Mesothelial cell of epicardium (in vitro differentiated cells): ENCODE measurements around the gene GGA1. TPM values are rescaled to one million over a fixed set of nuclear protein-coding genes. Genes with fewer than 3 reads are reported as not detected.

Experiments used
- DNase-seq, 2 experiments: peaks; one replicate each; pipeline ENCODE4 v3.0.0; 2021; ENCODE audit warnings: low spot score in 2 of 2; ENCODE audit not compliant: unreplicated experiment in 2 of 2
- H3K27ac Mint-ChIP-seq: 2 replicates; pipeline ENCODE4 v1.8.0; 2021; ENCODE audit warnings: mixed read lengths
- H3K27me3 Mint-ChIP-seq: 2 replicates; pipeline ENCODE4 v1.8.0; 2021; ENCODE audit warnings: low read depth, mixed read lengths
- H3K36me3 Mint-ChIP-seq: 2 replicates; pipeline ENCODE4 v1.8.0; 2021; ENCODE audit warnings: mixed read lengths
- H3K4me1 Mint-ChIP-seq: 2 replicates; pipeline ENCODE4 v1.8.0; 2021; ENCODE audit warnings: mixed read lengths
- H3K4me3 Mint-ChIP-seq: 2 replicates; pipeline ENCODE4 v1.8.0; 2021; ENCODE audit warnings: mild to moderate bottlenecking, moderate library complexity, mixed read lengths
- H3K9me3 Mint-ChIP-seq: 2 replicates; pipeline ENCODE4 v1.8.0; 2021; ENCODE audit warnings: mixed read lengths
- CTCF ChIP-seq: fragments of 200-600 bp; sonication (generic); IDR thresholded peaks from one replicate; pipeline ENCODE4 v1.5.0; 2021; ENCODE audit warnings: antibody characterized with exemption; ENCODE audit not compliant: unreplicated experiment
- total RNA-seq: library from RNA; stranded (reverse); gene quantifications from 3 replicates; pipeline ENCODE4 v1.2.1, GENCODE V29; 2021

Gene GGA1
- total RNA-seq, 1 donor from 2014 or later: 107 TPM

- Mint-ChIP-seq H3K27ac (no peak overlapping the region), H3K9me3 (no peaks in the 10 kb centered on the region), H3K4me1 (peaks cover 21% of the 10 kb centered on the region), H3K27me3 (no peaks in the 10 kb centered on the region), H3K4me3 (no peak overlapping the region), H3K36me3 (no peaks in the 10 kb centered on the region)
- peak in 1 of 2 experiments; percentile 72 for DNase-seq
- peak; percentile 73 for TF ChIP-seq CTCF
Measured at GRCh38 chr22:37681556-37682049, 73.0 kb downstream of the GGA1 start.

Other genes starting within 250 kb of the GGA1 start
- 4.1 to 4.2 TPM (median 4.1 TPM) in 3 replicates for gene ELFN2, start 181.4 kb upstream of the GGA1 start, total RNA-seq
- 0.83 to 0.97 TPM (median 0.91 TPM) in 3 replicates for gene MFNG, start 122.5 kb upstream of the GGA1 start, total RNA-seq
- gene CARD10, start 89.4 kb upstream of the GGA1 start, total RNA-seq: 12.2 to 13.6 TPM (median 13.1 TPM) in 3 replicates
- gene CDC42EP1, start 48.4 kb upstream of the GGA1 start, total RNA-seq: 38.5 to 39.1 TPM (median 38.8 TPM) in 3 replicates
- 0.43 to 0.64 TPM (median 0.54 TPM) in 3 replicates for gene LGALS2, start 28.7 kb upstream of the GGA1 start, total RNA-seq
- 30.0 to 33.0 TPM (median 31.9 TPM) in 3 replicates for gene SH3BP1, start 30.8 kb downstream of the GGA1 start, total RNA-seq
- gene PDXP, start 49.9 kb downstream of the GGA1 start, total RNA-seq: 15.6 to 16.5 TPM (median 16.1 TPM) in 3 replicates
- gene LGALS1, start 66.8 kb downstream of the GGA1 start, total RNA-seq: 238 to 262 TPM (median 242 TPM) in 3 replicates
- 23.9 to 25.2 TPM (median 24.8 TPM) in 3 replicates for gene NOL12, start 77.5 kb downstream of the GGA1 start, total RNA-seq
- gene TRIOBP, start 88.2 kb downstream of the GGA1 start, total RNA-seq: 69.2 to 76.1 TPM (median 71.4 TPM) in 3 replicates
- gene GCAT, start 199.1 kb downstream of the GGA1 start, total RNA-seq: 9.8 to 13.2 TPM (median 12.5 TPM) in 3 replicates
- gene GALR3, start 214.5 kb downstream of the GGA1 start, total RNA-seq: 0.22 to 0.31 TPM in 2 of 3 replicates, not detected in the other
- gene ANKRD54, start 235.5 kb downstream of the GGA1 start, total RNA-seq: 16.1 to 18.4 TPM (median 17.1 TPM) in 3 replicates
- gene EIF3L, start 240.6 kb downstream of the GGA1 start, total RNA-seq: 633 to 642 TPM (median 639 TPM) in 3 replicates